ENCODE data around the gene ANKIB1.

DNA sequence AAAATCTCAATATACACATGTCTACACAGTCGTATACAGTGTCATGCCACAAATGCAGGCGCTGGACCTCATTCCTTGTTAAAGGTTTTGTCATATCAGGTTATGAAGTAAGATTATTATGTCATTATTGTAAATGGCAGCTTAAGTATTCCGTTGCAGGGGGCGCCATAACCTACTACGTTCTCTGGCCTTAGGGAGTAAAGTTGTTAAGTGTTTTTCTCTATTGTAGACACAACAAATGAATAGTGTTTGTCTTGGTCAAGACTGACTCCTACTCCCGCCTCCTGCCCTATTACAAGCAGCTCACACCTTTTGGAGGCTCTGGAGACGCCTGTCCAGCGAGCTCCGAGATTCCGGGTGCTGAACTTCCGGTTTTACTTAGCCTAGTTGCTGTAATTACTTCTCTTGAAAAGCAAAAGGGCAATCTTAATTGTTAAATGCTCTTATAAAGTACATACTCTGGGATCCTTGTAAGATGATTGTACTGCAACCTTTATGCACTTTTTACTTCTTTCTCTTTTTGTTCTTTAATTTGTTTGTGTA is 202.5 kb downstream of the ANKIB1 start:
- TF ChIP-seq, protein P1, sequence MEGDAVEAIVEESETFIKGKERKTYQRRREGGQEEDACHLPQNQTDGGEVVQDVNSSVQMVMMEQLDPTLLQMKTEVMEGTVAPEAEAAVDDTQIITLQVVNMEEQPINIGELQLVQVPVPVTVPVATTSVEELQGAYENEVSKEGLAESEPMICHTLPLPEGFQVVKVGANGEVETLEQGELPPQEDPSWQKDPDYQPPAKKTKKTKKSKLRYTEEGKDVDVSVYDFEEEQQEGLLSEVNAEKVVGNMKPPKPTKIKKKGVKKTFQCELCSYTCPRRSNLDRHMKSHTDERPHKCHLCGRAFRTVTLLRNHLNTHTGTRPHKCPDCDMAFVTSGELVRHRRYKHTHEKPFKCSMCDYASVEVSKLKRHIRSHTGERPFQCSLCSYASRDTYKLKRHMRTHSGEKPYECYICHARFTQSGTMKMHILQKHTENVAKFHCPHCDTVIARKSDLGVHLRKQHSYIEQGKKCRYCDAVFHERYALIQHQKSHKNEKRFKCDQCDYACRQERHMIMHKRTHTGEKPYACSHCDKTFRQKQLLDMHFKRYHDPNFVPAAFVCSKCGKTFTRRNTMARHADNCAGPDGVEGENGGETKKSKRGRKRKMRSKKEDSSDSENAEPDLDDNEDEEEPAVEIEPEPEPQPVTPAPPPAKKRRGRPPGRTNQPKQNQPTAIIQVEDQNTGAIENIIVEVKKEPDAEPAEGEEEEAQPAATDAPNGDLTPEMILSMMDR (IDR thresholded peaks at IDR 0.05) = peak in 5 of 6 experiments; percentile 5 to 45 (median 20)
- TF ChIP-seq POLR2A (IDR thresholded peaks at IDR 0.05) = no peak
